DMS79 treated with DMSO at 0.1 percent for 48 hours (cell line): ENCODE measurements around the gene FGF12.
"Not testable (repeated sequence)": the region's sequence is repeated elsewhere in the genome, so short reads cannot be mapped to it uniquely, and the experiment has no call there.

ENCODE experiments used
- DNase-seq: peaks from one replicate; lab custom pipeline; 2025; lab: John Stamatoyannopoulos, UW

Gene FGF12

GRCh38 chr3:192727032-192727847 lies at the start of gene FGF12:
FGF12 (minus strand) TSS chr3:192727541.
- DNase-seq = peak; percentile 10

GRCh38 chr3:192774341-192774740 lies 47.0 kb upstream of the FGF12 start:
- DNase-seq = not testable (repeated sequence)

- DNase-seq = no peak
Measured at GRCh38 chr3:192772240-192772894, 45.0 kb upstream of the FGF12 start.

DNA sequence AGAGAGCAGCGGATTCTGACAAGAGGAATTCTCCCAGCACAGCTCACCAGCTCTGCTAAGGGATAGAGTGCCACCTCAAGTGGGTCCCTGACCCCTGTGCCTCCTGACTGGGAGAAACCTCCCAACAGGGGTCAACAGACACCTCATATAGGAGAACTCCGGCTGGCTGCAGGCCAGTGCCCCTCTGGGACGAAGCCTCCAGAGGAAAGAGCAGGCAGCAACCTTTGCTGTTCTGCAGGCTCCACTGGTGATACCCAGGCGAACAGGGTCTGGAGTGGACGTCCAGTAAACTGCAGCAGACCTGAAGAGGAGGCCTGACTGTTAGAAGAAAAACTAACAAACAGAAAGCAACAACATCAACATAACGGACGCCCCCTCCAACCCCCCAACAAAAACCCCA lies 31.3 kb upstream of the FGF12 start:
- no peak for DNase-seq

- no peak for DNase-seq
Measured at GRCh38 chr3:192751148-192751547, 23.8 kb upstream of the FGF12 start.

GRCh38 chr3:192750201-192750600 lies 22.9 kb upstream of the FGF12 start:
- no peak for DNase-seq

- no peak for DNase-seq
Measured at GRCh38 chr3:192747746-192748145, 20.4 kb upstream of the FGF12 start.

DNA sequence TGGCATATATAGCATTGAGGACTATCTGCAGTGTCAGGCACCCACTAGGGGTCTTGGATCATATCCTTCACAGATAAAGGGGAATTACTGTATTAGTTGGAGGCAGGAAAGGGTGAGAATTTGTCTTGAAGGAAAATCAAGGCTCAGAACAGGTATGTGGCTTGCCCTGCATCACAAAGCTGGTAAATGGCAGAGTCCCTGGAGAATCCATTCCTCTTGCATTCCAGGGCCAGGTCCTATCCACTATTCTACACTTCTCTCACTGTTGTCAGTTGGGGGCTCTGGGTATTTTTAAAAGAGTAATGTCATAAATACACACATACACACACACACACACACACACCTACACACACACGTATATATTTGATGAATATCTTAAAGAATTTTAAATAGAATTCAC lies 19.8 kb upstream of the FGF12 start:
- no peak for DNase-seq

DNA sequence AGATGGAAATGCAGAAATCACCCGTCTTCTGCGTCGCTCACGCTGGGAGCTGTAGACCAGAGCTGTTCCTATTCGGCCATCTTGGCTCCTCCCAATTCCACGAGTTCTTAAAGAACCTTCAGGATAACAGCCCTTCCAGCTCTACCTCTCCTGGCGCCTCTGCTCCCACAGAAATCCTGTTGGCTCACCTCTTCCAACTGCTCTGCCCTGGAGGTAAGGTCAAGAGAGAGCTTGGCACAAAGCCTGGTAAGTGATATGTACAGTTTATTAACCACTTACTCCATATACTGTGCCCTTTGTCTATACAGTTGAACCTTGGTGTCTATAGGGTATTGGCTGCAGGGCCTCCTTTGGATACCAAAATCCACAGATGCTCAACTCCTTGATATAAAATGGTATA lies 17.8 kb upstream of the FGF12 start:
- DNase-seq = no peak

- not testable (repeated sequence) for DNase-seq
Measured at GRCh38 chr3:192744604-192745003, 17.3 kb upstream of the FGF12 start.

- DNase-seq = no peak
Measured at GRCh38 chr3:192737506-192737905, 10.2 kb upstream of the FGF12 start.

DNA sequence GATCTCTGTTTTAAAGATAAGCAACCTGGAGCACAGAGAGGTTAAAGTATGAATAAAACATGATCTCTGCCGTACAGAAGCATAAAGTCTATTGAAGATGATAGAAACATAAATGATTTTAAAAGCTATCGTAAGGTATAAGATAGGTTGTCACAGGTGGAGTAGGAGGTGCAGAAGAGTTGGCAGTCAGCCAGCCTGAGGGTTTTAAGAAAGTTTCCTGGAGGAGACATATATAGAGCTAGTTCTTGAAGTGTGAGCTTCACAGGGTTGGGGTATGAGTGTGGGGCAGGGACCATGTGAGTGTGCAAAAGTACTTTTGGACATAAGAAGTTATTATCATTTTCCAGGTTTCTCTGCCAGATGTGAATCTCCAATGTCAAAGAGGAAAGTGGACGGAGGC lies 3.9 kb upstream of the FGF12 start:
- DNase-seq = no peak

GRCh38 chr3:192726385-192726784 lies 956 bp downstream of the FGF12 start:
- no peak for DNase-seq

GRCh38 chr3:192719964-192720363 lies 7.4 kb downstream of the FGF12 start:
- DNase-seq = no peak

GRCh38 chr3:192718156-192718555 lies 9.2 kb downstream of the FGF12 start:
- no peak for DNase-seq

GRCh38 chr3:192715126-192715525 lies 12.2 kb downstream of the FGF12 start:
- no peak for DNase-seq

DNA sequence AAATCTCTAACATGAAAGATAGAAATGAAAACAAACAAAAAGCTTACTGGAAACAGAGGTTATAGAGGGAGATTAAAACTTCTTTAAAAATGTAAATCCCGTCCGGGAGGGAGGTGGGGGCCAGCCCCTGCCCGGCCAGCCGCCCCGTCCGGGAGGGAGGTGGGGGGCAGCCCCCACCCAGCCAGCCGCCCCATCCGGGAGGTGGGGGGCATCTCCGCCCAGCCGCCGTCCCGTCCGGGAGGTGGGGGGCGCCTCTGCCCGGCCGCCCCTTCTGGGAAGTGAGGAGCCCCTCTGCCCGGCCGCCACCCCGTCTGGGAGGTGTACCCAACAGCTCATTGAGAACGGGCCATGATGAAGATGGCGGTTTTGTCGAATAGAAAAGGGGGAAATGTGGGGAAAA lies 16.2 kb downstream of the FGF12 start:
- DNase-seq = not testable (repeated sequence)

GRCh38 chr3:192710366-192710765 lies 17.0 kb downstream of the FGF12 start:
- no peak for DNase-seq

- no peak for DNase-seq
Measured at GRCh38 chr3:192706272-192706671, 21.1 kb downstream of the FGF12 start.

DNA sequence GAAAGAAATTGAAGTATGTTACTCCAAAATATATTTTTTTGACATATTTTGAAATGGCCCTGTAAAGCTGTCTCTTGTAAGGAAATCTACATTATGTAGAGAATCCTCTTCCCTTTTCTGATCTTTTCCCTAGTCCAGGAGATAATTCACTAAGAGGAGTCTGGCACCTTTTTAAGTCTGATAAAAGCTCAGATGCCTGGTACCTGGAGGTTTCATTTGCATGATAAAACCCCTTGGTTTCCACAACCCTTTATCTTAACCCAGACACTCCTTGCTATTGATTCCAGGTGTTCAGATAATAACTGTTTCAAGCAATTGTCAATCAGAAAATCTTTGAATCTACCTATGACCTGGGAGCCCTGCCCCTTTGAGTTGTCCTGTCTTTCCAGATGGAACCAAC lies 26.5 kb downstream of the FGF12 start:
- DNase-seq = no peak

- DNase-seq = no peak
Measured at GRCh38 chr3:192696943-192697587, 30.3 kb downstream of the FGF12 start.

DNA sequence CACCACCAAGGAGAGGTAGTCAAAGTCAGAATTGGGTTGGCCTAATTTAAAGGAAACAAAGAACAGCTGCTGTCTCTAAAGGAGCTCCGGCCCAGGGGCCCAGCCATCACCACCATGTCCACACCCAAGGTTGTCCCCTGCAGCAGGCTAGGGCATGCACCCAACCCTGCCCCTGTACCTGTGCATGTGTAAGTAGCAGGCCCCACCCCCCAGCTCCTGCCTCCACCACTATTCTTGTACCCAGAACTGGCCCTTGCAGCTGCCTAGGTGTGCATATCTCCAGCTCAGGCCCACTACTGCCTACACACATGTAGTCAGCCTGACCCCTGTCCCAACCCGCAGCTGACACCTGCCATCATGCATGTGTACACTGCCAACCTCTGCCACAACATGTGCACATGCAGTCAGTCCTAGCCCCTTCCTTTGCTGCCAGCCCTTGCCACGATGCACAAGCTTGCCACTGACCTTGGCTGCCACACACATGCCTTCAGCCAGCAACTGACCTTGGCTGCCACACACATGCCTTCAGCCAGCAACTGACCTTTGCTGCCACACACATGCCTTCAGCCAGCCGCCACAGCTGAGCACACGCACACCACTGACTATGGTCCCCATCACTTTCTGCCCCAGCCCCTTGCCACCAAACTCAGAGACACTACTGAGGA lies 39.7 kb downstream of the FGF12 start:
- no peak for DNase-seq

DNA sequence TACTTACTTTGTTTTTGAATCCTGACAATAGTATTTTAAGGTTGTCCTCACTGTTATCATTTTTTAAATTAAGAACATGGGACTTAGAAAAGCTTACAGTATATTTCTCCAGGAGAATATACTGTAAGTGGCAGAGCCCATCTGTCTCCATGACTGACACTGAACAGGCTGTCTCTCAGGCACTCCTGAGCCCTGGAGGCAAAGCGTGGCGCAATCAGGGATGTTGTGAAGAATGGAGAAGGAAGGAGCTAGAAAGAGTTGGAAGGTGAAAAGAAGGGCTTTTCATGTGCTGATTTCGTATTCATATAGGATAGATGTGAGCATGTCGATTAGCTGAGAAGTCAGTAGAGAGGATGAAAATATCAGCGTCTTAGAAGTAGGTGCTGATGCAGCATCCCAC lies 41.5 kb downstream of the FGF12 start:
- no peak for DNase-seq
